GM21423 (cell line): ENCODE data around the gene LENEP.

ENCODE experiments used
- ATAC-seq: cut with Tn5 transposase; IDR thresholded peaks from one replicate; pipeline ENCODE4 v1.9.1; 2021; ENCODE audit warnings: mild to moderate bottlenecking, moderate library complexity; ENCODE audit not compliant: unreplicated experiment

The LENEP gene

DNA sequence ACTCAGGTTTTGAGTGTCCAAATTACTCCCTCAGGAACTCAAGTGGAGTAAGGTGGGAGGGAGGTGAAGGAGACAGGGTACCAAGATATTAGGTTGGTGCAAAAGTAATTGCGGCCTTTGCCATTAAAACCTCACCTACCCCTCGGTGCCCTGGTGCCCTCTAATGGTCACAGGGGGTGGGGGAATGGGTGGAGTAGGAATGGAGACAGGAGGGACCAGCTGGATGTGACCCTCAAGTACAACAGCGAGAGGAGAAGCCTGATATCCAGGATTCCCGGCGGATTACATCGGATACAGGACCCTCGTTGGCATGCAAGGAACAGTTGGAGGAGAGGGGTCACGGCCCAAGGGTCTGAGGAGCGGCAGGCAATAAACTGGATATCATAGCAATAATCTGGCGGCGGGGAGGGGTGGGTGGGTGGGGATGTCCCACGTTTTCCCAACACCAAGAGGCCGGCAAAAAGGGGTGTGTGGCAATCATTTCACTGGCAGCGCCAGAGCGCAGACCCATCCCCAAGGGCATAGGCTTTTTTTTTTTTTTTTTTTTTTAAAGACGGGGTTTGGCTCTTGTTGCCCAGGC lies 4.9 kb downstream of the LENEP start:
- ATAC-seq, result no peak

- no peak for ATAC-seq
Measured at GRCh38 chr1:154998818-154999570, 5.6 kb downstream of the LENEP start.

DNA sequence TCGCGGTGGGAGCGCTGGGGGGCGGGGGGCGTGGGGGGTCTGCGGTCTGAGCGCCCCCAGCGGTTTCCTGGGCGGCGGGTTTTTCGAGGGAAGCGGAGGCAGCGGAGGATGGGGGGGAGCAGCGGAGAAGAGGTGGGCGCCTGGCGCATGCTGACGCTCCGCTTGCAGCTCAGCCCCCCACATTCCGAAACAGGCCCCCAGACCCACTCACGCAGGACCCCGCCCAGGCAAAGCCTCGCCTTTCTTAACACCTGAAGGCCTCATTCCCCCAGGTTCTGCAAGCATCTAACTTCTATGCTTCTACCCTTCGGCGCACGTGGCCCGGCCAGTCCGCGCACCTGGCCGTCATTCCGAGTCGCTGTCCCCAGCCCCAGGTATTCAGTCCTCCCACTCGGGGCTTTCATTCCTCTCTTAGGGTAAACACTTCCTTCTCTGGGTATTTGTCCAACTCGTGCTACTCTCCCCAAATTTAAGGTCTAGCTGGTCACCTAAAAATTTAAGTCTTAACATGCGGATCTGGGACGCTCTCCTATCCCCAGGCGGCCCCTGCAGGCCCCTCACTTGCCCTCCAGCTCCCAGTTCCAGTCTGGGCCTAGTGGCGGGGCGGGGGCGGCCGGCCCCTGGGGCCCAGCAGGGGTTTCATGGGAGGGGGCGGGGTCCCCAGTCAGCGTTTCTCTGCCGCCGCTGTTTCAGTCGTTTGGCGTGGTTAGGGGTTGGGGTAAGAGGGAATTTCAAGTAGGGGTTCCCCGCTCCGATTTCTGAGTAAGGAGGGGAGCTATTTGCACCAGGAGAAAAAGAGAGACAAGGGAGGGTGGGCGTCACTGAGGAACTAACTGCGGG lies 6.4 kb downstream of the LENEP start:
- no peak for ATAC-seq

DNA sequence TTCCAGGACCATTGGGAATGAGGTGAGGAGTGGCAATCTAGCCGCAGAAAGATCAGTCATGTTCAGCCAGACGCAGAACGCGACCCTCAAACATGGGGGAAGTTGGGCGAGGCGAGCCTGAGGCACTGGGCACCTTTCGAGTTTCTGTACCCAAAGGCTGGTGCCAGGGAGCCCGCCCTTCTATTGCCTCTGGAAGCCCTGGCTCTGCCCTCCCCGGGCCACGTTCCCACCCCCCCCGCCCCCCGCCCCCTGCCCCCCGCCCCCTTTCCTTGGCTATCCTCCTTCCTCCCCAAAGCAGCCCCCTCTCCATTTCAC lies 7.0 kb downstream of the LENEP start:
- ATAC-seq, result no peak

DNA sequence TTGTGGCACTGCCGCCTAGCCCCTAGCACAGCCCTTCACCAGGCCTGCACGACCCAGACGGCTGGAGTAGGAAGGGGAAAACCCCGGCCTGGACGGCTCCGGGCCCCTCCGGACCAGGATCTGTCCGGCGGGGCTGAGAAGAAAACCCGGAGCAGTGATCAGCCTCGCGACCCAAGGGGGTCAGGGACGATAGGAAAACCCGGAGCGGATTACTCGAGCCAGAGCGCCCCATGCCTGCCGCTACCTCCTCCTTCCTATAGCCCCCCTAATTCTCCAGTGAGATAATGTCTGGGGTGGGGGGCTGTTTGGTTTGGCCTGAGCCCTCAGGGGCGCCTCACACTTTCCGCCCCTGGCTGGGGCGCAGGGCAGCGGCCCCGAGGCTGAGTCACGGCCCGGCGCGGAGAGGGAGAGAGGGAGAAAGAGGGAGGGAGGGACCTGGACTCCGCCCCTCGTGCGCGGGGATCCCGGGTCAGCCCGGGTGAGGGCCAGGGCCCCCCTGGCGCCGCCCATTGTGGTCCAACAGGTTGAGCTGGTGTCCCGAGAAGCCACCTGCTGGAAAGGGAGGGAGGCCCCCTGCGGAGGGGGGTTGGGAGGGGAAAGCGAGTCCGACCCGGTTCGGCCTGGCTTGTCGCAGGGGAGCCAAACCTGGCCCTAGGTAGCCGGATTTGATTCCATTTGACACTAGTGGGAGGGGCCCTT lies 7.5 kb downstream of the LENEP start:
- peak; percentile 38 for ATAC-seq

DNA sequence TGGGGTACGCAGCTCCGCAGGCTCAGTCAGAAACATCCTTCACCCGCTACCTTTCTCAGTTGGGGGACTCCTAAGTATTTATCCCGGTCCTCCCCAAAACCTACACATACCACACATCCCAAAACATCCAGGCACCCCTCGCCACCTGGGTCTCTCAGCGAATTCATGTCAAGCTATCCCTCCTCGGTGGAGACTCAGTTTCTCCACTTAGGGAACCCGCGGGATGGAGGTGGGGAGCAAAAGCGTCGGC lies 8.0 kb downstream of the LENEP start:
- ATAC-seq, result peak; percentile 10

DNA sequence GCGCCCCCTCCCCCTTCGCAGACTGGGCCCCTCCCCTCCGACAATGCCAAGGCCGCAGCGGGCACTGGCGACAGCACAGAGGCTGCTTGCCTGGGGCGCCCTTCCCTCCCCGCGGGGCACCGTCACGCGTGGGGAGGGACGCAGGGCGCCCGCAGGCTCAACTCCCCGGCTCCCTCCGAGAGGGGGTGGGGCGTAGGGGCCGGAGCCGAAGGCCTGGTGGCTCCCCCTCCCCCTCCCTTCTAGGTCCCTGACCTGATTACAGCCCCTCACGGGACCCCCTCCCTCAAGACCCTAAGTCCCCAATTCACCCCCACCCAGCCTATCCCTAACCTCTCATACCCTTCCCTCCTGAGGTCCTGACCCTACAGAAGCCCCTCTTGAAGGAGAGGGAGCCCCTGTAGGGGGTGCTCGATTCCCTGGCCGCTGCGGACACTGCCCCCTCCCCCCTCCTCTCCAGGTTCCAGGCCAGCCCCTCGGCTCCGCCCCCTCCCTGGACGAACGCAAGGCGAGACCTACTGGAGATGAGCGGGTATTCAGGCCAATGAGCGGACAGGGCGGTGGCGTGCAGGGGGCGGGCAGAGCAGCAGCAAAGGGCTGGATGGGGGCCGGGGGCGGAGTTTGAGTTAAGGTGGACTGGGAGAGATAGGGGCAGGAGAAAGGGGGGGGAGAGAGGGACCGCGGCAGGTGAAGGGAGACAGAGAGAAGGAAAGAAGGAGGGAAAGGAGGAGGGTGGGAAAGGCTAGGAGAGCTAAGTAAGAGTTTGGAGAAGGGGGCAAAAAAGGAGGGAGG lies 8.5 kb downstream of the LENEP start:
- ATAC-seq, result peak; percentile 53

GRCh38 chr1:155002464-155003226 lies 9.3 kb downstream of the LENEP start, which contains the start of gene ZBTB7B:
Gene ZBTB7B, plus strand, starts transcription at chr1:155002802. Its CDS starts 11,859 bp downstream, at chr1:155014661.
- peak; percentile 6 for ATAC-seq

DNA sequence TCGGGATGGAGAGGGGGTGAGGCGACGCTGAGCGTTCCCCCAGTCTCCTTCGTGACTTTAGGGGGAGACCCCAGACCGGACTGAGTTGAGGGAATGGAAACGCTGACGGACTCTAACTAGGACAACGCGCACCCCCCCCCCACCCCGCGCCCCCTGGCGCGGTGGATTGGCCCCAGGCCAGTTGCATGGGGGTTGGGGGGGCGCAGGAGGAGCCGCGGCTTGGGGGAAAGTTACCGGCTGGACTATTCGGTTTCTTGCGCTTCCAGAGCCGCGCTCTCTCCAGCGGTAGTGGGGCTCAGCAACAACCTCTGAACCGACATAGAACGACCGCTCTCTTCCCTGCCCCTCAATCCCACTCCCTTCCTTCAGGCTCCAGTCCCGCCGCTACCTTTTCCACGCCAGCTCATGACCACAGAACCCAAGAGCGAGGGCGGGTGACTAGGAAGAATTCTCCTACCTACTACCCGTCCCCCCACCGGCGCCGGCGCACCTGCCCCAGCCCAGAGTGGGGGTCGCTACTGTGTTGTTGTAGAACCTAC lies 9.9 kb downstream of the LENEP start:
- no peak for ATAC-seq

DNA sequence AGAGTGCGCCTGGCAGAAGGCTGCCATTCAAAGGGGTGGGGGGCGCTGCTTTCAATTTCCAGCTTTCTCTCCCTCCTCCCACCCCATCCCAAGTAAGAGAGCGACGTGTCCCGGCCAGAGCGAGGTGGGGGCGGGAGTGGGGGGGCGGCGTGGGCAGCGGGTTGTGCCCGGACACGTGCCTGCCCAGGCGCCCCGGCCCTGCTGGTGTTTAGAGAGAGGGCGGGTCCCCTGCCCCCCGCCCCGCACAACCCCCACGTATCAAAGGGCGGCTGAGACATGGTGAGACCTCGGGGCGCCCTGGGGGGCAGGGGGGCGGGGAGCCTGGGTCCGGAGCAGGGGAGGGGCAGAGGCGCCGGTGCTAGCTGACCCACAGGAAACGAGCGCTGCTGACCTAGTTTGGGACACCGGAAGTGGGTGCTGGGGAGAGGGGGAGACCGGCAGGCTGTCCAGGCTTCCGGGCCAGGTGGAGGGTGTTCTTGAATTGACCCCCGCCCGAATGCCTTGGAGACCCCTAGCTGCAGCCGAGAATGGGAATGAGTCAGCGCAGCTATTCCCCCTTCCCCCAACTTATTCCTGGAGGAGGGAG lies 10.5 kb downstream of the LENEP start:
- no peak for ATAC-seq

GRCh38 chr1:155004352-155005075 lies 11.1 kb downstream of the LENEP start:
- ATAC-seq, result no peak

GRCh38 chr1:155005076-155006011 lies 12.0 kb downstream of the LENEP start:
- ATAC-seq, result no peak

DNA sequence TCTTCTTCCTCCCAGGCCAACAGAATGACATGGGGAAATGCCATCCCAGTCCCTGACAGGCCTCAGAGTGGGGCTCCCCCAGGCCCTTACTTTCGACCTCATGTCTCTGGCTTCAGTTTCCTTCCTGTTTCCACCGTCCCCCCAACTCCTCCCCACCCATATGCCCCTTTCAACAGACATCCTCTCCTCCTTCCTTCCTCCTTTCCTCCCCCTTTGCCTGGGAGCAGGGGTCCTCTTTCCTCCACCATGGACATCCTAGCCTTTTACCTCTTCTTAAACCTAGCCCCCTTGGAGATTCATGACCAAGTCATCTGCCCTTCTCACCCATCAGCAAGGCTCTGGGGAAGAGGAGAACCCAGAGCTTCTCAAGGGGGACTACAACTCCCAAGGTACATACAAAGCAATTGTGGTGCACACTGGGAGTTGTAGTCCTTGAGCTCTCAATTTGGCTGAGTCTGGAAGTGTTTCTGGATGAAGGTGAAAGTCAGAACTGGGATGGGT lies 13.3 kb downstream of the LENEP start:
- no peak for ATAC-seq

GRCh38 chr1:155007251-155007828 lies 14.0 kb downstream of the LENEP start:
- no peak for ATAC-seq

DNA sequence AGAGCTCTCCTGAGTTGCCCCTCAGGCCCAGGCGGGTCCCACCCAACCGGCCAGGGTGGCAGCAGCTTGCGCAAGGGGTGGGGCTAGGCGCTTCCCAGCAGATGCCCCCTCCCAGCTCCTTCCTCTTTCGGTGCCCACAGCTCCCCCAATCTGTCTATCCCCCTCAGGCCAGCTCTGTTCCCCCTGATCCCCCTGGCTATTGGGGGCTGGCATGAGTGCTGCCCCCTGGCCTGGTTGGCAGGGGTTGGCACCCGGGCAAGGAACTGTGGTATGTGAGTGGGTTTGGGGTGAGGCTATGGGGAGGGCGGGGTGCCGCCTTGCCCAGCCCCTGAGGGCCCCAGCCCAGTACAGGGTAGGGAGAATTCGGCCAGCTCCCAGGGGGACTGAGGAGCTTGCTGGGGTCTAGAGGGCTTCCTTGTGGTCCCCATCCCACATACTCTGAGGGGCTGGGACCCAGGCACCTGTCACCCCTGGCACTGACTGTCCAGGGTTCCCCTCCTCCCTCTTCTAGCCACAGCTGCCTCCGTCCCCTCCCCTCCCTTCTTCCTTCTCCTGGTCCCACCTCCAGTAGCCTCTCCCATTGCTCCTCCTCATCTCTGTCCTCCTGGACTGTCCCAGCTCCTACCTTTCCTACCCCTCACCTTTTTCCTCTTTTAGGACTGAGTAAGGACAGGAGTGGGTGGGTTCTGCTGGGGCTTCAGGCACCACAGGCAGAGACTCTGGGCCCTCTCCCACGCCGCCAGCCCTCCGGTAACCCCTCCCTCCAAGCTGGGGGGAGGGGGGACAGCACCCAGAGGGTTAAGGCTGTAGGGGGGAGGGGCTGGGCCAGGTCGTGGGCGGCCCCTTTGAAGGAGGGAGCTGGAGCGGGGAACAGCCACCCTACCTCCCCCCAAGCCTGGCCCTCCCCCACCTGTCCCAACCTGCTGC lies 14.9 kb downstream of the LENEP start:
- no peak for ATAC-seq

- ATAC-seq, result no peak
Measured at GRCh38 chr1:155009221-155009711, 15.9 kb downstream of the LENEP start.
